Epidermal melanocyte (primary cell): Measurements from ENCODE around the gene RGS10.
"Not testable (repeated sequence)": the region's sequence is repeated elsewhere in the genome, so short reads cannot be mapped to it uniquely, and the experiment has no call there.

ENCODE experiments used
- DNase-seq: peaks from one replicate; pipeline ENCODE4 v3.0.0; 2011; ENCODE audit warnings: low spot score; ENCODE audit not compliant: insufficient read length

Gene RGS10

GRCh38 chr10:119542357-119542987, at the start of gene RGS10:
RGS10 (minus strand) TSS chr10:119542719; CDS start chr10:119542638, 81 bp downstream.
- no peak for DNase-seq

- no peak for DNase-seq
These were observed 45.6 kb upstream of the RGS10 start for GRCh38 chr10:119588071-119588470.

- no peak for DNase-seq
These were observed 35.8 kb upstream of the RGS10 start for GRCh38 chr10:119578355-119578754.

- no peak for DNase-seq
These were observed 33.5 kb upstream of the RGS10 start for GRCh38 chr10:119575991-119576390.

GRCh38 chr10:119575506-119575905, 33.0 kb upstream of the RGS10 start:
- no peak for DNase-seq

GRCh38 chr10:119567978-119568377, 25.5 kb upstream of the RGS10 start:
- DNase-seq: no peak

- no peak for DNase-seq
These were observed 19.6 kb upstream of the RGS10 start for GRCh38 chr10:119562097-119562496.

GRCh38 chr10:119559511-119559910, 17.0 kb upstream of the RGS10 start:
- DNase-seq: not testable (repeated sequence)

- DNase-seq: not testable (repeated sequence)
These were observed 13.6 kb upstream of the RGS10 start for GRCh38 chr10:119556081-119556480.

- no peak for DNase-seq
These were observed 12.8 kb upstream of the RGS10 start for GRCh38 chr10:119555178-119555784.

GRCh38 chr10:119550827-119551226, 8.3 kb upstream of the RGS10 start:
- no peak for DNase-seq

GRCh38 chr10:119549247-119549999, 6.9 kb upstream of the RGS10 start:
- DNase-seq: no peak

GRCh38 chr10:119546009-119546408, 3.5 kb upstream of the RGS10 start:
- DNase-seq: no peak

GRCh38 chr10:119545310-119545709, 2.8 kb upstream of the RGS10 start:
- DNase-seq: no peak

GRCh38 chr10:119543814-119544642, 1.5 kb upstream of the RGS10 start:
- no peak for DNase-seq

- DNase-seq: no peak
These were observed 682 bp upstream of the RGS10 start for GRCh38 chr10:119542988-119543813.

- no peak for DNase-seq
These were observed 811 bp downstream of the RGS10 start for GRCh38 chr10:119541459-119542356.

GRCh38 chr10:119541046-119541445, 1.5 kb downstream of the RGS10 start:
- DNase-seq: no peak

- no peak for DNase-seq
These were observed 2.5 kb downstream of the RGS10 start for GRCh38 chr10:119540038-119540437.

GRCh38 chr10:119539359-119539825, 3.1 kb downstream of the RGS10 start:
- DNase-seq: no peak
